CD1c-positive myeloid dendritic cell (primary cell): ENCODE results near the gene NFRKB.
"Not testable (repeated sequence)": the region's sequence is repeated elsewhere in the genome, so short reads cannot be mapped to it uniquely, and the experiment has no call there.

Source experiments
- DNase-seq: peaks from one replicate; pipeline ENCODE4 v3.0.0-alpha.2; 2016; ENCODE audit errors: extremely low spot score

The NFRKB gene

DNA sequence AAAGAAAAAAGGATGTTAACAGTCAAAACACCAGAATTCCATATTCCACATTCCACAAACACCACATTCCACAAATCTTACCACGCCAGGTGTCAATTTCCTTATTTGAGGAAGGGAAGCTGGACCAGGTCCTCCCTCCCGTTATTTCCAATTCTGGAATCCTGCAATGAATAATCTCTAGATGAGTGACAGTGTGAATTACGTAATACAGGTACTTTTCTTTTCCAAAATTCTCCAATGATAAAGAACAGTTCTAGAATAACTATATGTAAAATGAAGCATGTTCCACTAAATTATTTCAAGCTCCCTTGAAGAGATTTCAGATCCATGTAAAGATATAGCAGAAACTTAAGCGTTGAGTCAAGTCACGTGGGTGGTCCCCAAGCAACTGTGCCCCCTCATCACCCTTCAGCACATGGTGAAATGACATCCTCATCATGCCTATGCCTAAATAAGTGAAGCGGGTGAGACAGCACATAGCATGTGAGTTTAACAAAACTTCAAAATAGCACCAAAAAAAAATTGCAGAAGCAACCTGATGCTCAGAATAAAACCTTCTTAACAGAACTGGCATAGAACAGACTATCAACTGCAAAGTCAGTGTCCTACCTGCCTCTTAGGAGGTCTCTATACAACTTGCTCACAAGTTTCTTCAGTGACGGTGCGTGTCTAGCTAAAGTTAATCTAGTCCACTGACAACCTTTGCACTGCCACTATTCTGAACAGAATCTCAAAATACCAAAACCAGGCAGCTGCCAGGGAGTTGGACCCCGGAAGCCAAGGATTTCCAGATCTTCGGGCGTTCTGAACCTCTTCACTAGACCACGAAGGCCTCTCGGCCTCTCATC, 876 bp downstream of the NFRKB start:
- DNase-seq, result peak; percentile 31

DNA sequence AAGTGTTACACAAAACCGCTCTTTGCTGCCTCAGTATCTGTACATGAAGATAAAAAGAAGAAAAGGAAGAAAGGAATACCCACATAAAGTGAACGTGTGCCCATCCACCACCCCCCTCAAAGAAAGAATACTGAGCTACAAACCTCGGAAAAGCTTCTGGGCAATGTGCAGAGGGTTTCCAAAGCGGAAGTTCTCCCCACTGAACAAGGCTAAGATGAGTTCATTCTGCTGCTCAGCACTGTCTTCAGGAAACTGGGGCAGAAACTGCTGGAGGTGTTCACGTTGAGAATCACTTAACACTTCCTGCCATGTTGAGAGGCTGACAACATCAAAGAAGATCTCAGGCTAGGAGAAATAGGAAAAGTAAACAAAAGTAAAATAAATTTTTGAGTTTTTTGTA, 6.9 kb downstream of the NFRKB start:
- DNase-seq, result no peak

DNA sequence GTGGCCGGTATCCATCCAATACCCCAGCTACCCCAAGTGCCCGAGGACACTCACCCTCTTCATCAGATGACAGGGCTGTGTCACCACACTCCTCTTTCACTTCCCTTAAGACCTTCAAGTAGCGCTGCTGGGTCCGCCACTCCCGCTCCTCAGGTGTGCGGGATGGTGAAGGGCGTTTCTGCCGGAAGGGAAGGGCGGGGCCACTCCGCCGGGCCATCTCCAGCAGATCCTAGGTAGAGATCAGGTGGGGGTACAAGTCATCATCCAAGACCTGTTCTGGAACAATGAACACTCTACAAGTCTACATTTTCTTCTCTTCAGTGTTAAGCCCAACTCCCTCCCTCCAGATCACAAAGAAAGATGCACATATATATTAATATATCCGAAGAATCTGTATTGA, 10.0 kb downstream of the NFRKB start:
- DNase-seq, result no peak

DNA sequence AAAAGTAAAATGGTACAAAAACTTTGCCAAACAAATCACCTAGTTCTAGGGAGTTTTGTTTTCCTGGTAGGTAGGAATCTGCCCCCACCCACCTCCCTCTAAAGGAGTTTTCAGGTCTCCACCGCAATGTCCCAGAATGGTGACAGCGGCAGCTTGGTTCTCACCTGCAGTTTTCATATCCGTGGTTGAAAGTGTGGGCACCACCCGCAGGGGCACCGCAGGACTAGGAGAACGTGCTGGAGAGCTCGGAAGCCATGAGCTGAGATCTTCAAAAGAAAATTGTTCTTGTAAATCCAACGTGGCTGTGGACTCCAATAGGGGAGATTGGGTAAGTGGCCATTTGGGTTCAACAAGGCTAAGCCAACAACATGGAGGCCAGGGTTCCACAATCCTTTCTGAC, 10.8 kb downstream of the NFRKB start:
- no peak for DNase-seq

DNA sequence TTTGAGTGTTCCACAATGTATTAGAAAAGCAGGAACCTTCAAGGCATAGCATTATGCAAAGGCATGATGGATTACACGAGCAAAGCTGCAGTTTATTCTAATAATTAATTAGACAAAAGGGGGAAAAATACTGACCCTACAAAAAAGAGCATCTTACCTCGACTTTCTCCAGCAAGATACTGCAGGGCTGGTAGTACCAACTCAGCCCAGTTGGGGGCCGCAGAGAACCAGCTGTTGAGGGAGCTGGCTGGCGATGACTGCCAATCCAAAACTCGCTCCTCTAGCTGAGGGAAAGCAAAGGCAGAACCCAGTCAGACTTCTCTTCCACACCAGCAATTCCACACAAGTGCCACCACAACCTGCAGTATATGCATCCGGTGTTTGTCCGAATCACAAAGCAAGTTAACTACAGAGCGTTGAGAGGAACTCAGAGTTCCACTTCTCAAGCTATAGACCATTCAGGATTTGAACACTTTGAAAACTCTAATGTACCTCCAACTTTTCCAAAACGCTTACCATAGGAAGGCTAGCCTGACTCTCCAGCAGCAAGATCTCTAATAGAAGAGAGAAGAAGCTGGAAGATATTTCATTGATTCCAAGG, 13.7 kb downstream of the NFRKB start:
- DNase-seq, result peak; percentile 8

DNA sequence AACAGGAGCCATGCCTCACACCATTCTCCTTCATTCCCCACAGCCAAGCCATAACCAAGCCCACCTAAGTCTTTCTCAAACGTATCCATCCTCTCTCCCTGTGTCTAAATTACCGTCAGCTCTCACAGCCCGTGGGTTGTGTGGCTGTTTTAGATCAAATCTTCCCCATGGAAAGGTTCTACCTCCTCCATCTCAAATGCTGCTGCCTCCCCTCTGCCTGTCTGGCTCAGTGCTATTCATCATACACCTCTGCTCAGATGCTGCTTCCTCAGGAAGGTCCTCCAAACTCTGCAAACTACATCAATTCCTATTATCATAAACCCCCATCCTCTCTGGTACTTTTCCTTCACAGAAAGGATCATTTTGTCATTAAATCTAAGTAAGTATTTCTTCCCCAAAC, 15.1 kb downstream of the NFRKB start:
- DNase-seq, result no peak

DNA sequence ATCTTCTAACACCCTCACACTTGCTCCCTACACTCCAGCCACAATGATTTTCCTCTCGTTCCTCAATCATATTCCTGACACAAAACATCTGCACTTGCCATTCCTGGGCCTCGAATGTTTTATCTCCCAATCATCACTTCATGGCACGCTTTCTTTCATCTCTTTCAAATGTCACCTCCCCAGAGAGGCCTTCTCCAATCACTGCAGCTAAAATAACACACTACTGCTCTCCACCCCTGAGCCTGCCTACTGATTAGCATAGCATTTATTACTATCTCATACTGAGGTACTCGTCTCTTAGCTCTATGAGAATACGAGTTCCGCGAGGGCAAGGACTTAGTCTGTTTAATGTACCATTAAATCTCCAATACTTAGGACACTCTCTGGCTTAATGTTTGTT, 23.5 kb downstream of the NFRKB start:
- no peak for DNase-seq

DNA sequence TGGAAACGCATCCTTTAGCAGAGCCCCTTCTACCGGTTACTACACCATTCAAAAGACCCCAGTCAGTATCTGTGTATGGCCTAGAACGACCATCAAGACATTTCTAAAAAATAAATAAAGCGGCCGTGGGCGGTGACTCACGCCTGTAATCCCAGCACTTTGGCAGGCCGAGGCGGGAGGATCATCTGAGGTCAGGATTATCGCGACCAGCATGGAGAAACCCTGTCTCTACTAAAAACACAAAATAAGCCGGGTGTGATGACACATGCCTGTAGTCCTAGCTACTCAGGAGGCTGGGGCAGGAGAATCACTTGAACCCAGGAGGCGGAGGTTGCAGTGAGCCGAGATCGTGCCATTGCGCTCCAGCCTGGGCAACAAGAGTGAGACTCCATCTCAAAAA, 26.8 kb downstream of the NFRKB start:
- not testable (repeated sequence) for DNase-seq

DNA sequence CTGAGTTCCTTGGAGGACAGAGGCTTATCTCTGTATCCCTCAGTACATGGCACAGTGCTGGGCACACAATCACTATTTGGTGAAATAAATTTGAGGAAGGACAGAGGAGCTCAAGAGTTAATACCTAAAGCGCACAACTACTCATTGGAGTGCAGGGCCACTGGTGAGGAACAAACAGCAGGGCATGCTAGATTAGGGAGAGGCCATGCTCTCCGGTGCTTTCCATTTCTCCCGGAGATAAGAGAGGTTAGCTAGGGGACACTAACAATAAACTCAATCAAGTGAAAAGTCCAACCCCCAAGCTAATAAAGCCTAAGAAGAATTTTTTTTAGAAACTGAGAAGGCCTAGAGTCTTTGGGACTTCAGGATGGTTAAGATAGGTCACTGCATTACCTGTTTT, 29.1 kb downstream of the NFRKB start:
- DNase-seq, result no peak

DNA sequence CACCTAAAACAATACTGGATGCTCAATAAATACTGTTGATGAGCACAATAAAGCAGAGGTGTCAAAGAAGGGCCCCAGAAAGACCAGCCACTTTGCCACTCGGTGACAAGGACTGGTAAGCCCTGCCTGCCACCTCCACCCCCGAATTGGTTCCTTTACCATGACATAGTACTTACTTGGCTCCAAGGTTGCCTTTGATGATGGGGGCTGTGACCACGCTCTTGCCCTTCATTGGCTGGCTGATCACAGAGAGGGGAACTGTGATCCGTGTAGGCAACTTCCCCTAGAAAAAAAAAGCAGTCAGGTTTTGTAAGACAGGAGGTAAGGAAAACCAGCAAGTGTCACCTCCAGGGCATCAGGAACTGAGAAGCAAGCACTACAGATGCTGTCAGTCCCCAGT, 29.7 kb downstream of the NFRKB start:
- DNase-seq, result peak; percentile 41

DNA sequence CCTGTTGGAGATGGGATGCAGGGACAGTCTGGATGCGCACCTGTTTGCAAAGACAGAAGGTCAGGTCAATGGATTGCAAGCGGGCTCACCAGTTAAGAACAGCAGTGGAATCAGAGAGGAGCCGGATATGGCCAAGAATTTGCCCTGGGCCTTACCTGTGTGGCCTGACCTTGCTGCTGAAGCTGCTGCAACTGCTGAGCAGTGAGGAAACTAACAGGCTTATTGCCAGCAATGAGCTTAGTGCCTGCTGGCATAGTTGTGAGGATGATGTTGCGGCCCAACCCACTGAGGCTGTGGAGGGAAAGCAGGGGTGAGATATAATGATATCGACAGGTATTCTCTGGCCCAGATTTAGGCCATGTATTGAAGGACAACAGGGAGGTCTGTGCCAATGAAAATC, 30.6 kb downstream of the NFRKB start:
- DNase-seq, result no peak

DNA sequence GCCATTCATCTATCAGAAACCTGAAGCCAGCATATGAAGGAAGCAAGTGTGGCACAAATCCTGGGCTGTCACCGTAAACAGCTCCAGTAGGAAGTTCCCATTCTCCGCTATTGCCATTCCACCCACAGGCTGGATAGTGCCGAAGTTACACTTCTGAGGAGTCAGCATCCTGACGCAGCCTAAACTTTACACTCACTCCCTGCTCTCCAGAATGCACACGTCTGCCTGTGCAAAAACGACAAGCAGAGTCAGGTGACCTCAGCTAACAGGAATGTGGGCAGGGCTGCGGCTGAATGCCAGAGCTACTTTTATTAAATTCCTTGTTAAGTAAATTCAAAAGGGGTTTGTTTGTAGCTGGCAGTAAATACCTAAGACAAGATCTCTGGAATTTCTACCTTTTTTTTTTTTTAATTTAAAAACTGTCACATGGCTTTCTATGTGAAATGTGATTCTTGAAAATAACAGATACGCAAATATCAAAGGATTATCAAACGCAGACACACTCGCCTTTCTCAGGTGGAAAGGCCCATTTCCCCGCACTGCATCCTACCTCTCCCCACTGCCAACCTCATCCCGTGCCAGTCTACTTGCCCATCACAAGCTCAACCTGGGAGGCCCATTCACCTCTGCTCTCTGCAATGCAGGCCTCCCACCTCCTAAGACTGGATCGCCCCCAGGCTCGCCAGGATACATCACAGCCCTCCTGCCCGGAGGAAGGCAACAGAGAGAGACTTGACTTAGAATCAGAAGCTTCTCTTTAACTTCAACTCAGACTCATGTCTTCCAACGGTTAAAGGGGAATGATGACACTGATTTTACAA, 33.5 kb downstream of the NFRKB start:
- no peak for DNase-seq

DNA sequence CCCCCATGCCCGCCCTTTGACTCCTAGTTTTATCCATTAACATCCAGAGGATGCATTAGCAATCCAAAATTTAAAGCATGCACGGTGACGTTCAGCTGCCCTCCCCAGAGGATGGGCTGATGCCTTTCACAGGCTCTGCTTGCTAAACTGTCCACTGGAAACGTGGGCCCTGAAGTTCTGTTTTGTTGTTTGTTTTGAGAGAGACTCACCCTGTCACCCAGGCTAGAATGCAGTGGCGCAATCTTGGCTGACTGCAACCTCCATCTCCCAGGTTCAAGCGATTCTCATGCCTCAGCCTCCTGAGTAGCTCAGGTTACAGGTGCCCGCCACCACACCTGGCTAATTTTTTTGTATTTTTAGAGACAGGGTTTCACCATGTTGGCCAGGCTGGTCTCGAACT, 39.3 kb downstream of the NFRKB start:
- no peak for DNase-seq

DNA sequence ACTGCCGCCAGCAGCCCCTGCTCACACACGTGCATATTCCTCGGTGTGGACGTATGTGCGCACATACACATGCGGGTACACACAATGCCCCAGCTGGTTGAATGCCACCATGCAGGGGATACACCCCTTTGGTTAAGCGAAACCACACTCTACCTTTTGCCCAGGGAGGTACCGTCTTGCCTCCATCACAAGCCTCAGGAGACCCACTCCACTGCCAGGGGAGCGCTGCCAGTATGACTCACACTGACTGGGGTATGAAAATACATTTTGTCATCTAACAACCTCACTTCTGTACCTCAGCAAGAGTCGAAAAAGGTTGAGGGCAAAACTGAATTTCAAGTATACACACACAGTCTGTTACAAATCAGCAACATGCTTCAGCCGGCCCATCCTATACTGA, 40.3 kb downstream of the NFRKB start:
- no peak for DNase-seq

DNA sequence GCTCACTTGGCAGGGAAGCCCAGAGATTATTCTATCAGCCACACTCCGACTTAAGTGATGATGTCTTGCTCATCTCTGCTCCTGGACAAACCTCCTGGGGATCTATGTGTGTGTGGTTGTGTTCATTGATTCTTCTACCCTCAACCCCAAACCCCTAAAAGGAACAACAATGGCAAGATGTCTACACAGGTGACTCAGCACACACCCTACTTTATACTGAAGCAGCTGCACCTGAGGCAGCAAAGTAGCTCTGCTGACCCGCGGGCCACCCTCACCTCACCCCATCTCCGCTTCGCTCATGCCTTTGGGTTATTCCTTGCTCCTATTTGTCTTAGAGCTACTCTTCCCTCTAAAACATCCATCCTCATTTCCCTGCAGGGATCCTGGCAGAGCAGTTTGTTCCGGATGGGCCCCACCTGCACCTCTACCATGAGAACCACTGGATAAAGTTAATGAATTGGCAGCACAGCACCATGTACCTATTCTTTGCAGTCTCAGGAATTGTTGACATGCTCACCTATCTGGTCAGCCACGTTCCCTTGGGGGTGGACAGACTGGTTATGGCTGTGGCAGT, 41.1 kb downstream of the NFRKB start:
- no peak for DNase-seq

DNA sequence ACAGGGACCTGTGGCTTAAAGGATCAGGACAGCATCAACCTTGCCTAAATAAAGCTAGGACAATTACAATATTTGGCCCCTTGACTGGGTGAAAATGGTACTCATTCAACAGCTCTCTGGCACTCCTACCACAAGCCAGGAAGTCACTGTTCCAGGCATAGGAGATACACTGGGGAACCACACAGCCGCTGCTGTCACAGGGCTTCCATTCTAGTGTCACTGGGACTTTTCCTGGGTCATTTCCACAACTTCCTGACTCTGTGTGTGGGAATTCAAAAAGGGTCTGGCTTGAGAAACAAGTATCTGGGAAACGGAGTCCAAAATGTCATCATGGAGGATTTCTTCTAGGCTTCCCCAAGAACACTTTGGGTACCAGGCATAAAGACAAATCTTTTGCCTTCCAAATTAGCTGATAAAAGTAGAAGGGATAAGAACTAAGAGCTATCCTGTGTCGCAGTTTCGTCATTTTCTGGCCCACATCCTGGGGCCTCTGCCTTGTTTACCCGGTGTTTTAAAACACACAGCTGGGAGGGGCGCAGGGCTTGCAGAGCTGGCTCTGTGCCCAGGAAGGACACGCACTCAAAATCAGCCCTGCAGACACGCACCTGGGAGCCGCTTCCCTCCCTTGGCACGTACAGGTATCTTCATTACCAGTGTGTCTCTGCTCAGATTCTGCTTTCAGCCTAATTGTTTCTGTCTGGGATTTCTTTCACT, 41.7 kb downstream of the NFRKB start:
- no peak for DNase-seq

DNA sequence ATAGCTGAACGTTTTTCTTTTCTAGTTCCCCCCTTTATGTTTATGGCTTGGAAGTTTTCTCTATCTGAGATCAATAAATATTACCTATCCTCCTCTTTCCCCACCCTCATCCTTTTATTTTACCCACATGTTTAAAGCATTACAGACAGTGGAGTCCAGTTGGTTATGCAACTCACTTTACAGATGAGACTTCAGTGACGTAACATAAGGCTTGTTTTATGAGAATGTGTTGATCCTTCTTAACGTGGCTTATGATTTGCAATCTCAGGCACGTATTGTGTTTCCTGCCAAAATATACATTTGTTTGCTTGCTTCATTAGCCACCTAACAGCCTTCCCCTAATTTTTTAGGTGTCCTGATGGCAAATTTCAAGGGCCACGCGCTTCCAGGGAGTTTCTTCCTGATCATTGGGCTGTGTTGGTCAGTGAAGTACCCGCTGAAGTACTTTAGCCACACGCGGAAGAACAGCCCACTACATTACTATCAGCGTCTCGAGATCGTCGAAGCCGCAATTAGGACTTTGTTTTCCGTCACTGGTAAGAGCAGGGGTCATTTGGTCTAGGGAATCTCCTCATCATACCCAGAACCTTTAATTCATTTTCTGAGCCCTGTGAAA, 43.1 kb downstream of the NFRKB start:
- no peak for DNase-seq

DNA sequence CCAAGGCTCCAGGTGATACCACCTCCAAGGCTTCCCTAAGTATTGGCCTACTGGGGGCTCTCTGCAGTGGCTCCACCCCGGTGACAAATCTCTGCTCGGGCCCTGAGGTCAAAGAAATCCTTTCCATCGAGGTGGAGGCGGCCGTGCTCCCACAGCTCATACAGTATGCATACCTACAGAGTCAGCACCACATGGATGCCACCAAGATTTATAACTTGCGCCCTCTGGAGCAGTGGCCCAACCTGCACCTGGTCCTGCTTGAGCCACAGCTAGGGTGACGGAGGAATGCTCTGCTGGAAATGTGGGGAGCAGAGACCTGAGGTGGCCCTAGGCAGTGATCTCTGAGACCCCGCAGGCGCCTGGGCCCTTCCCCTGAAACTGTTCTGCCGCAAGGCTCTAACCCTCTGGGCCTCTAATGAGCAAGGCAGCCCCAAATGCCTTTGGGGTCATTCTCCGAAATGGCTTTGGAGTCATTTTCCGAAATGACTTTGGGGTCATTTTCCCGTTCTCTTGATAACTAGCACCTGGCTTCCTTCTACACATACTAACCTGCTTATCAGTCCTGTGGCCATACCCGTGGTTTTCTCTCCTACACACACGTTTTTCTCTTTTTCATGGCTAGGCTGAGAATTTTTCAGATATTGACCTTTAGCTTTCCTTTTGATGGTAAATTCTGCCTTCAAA, 45.8 kb downstream of the NFRKB start:
- DNase-seq, result no peak

DNA sequence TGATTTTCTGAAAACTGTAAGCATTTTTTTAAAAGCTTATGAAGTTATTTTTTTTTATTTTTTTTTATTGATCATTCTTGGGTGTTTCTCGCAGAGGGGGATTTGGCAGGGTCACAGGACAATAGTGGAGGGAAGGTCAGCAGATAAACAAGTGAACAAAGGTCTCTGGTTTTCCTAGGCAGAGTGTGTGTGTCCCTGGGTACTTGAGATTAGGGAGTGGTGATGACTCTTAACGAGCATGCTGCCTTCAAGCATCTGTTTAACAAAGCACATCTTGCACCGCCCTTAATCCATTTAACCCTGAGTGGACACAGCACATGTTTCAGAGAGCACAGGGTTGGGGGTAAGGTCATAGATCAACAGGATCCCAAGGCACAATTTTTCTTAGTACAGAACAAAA, 48.0 kb downstream of the NFRKB start:
- DNase-seq, result not testable (repeated sequence)

DNA sequence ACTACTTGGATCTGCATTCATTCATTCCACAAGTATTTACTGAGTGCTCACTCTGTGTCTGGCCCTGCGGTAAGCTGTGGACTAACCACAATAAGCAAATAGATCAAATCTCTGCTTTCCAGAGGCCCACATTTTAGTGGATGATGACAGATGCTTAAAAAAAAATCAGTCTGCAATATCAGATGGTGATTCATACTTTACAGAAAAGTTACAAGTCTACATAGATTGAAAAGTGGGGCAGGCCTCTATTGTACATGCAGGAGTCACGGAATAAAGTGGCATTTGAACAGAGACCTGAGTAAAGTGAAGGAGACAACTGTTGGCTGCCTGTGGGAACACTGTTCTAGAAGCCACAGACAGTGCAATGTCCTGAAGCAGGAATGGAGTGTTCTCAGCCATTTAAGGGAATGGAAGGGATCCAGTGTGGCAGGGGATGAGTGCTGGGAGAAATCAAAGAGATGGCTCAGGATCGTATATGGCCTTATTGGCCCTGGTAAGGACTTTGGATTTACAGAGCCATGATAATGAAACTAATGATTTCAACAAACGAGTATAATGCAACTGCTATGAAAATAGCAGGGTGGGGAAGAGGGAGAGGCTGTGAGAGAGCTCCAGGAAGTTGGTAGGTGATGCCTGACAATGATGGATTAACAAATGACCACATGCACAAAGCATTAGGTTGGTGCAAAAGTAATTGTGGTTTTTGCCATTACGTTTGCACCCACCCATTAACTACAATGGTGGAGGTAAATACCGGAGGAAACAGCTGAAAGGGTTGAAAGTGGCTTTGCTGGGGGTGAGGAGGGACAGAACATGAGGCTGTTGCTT, 48.7 kb downstream of the NFRKB start:
- DNase-seq, result no peak
